ENCODE results near the gene COX10.
"Not testable (repeated sequence)": the region's sequence is repeated elsewhere in the genome, so short reads cannot be mapped to it uniquely, and the experiment has no call there.

Gene COX10

GRCh38 chr17:14205992-14206461 is 136.7 kb downstream of the COX10 start:
- DNase-seq = no peak

- no peak for DNase-seq
These were observed 137.6 kb downstream of the COX10 start for GRCh38 chr17:14206891-14207290.

GRCh38 chr17:14207791-14208190 is 138.5 kb downstream of the COX10 start:
- no peak for DNase-seq

- no peak for DNase-seq
These were observed 139.9 kb downstream of the COX10 start for GRCh38 chr17:14209215-14209614.

- DNase-seq = no peak
These were observed 141.9 kb downstream of the COX10 start for GRCh38 chr17:14211246-14211645.

- DNase-seq = no peak
These were observed 142.5 kb downstream of the COX10 start for GRCh38 chr17:14211801-14212200.

- no peak for DNase-seq
These were observed 143.1 kb downstream of the COX10 start for GRCh38 chr17:14212401-14212800.

- peak; percentile 46 for DNase-seq
These were observed 145.0 kb downstream of the COX10 start for GRCh38 chr17:14214271-14214670.

- DNase-seq = no peak
These were observed 153.3 kb downstream of the COX10 start for GRCh38 chr17:14222611-14223010.

GRCh38 chr17:14225254-14225980 is 156.1 kb downstream of the COX10 start:
- DNase-seq = no peak

GRCh38 chr17:14227052-14227451 is 157.7 kb downstream of the COX10 start:
- no peak for DNase-seq

GRCh38 chr17:14228903-14229302 is 159.6 kb downstream of the COX10 start:
- DNase-seq = peak; percentile 29

- peak; percentile 78 for DNase-seq
These were observed 161.9 kb downstream of the COX10 start for GRCh38 chr17:14231187-14231586.

GRCh38 chr17:14235047-14235446 is 165.7 kb downstream of the COX10 start:
- DNase-seq = not testable (repeated sequence)

- DNase-seq = not testable (repeated sequence)
These were observed 166.7 kb downstream of the COX10 start for GRCh38 chr17:14236032-14236431.

GRCh38 chr17:14236762-14237161 is 167.5 kb downstream of the COX10 start, which contains the start of gene CDRT15:
TSS of gene CDRT15 (minus strand) at chr17:14236862. CDS start at chr17:14236833, 29 bp downstream.
- DNase-seq = not testable (repeated sequence)

GRCh38 chr17:14239271-14239670 is 170.0 kb downstream of the COX10 start:
- not testable (repeated sequence) for DNase-seq

GRCh38 chr17:14245002-14245401 is 175.7 kb downstream of the COX10 start:
- no peak for DNase-seq

- no peak for DNase-seq
These were observed 176.3 kb downstream of the COX10 start for GRCh38 chr17:14245629-14246028.

Data from fibroblast of skin of scalp (primary cell).